ENCODE measurements around the gene ACTL6B.

ACTL6B gene

DNA sequence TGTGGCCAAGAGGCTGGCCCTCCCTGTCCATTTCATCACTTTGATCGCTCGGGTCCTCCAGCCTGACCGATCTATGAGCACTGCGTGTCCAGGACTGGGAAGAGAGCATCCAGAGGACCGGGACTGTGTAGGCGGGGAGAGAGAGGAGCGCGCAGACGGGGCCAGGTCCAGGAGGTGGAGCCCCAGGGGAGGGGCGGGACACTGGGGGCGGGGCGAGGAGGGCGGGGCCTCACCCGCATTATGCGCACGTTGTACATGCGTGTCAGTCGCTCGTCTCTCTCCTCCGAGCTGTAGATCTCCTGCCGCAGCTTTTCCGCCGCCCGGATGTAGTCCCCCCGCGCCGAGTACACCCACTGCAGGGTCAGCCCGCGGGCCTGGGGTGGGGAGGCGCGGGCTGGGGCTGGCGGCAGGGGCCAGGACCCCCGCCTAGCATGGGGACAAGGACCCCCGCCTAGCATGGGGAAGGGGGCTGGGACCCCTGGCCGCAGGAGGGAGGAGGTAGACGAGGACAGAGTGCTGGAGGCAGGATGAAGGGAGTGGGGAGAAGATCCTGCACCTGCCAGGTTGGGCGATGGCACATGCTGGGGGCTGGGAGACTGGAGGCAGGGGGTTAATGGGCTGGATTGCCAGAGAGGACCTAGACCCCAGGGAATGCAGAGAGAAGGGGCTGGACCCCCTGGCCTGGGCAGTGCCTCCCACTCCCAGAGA, 29.6 kb downstream of the ACTL6B start:
- peak; percentile 96 for DNase-seq

DNA sequence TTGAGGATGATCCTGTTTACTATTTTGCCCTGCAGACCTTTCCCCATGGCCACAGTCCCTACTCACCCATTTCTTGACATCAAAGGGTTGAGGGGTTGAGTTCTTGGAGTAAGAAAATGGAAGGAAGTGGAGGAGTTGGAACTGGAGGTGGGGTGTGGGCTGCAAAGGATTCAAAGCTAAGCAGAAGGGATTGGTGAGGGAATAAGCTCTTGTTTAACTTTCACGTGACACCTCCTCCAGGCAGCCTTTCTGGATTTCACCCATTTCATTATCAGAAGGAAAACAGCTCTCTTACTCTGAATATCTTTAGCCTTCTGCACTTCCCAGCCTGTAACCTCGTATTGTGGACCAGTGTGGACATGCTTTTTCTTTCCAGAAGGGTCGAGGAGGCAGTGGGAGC, 30.2 kb downstream of the ACTL6B start:
- DNase-seq: no peak

DNA sequence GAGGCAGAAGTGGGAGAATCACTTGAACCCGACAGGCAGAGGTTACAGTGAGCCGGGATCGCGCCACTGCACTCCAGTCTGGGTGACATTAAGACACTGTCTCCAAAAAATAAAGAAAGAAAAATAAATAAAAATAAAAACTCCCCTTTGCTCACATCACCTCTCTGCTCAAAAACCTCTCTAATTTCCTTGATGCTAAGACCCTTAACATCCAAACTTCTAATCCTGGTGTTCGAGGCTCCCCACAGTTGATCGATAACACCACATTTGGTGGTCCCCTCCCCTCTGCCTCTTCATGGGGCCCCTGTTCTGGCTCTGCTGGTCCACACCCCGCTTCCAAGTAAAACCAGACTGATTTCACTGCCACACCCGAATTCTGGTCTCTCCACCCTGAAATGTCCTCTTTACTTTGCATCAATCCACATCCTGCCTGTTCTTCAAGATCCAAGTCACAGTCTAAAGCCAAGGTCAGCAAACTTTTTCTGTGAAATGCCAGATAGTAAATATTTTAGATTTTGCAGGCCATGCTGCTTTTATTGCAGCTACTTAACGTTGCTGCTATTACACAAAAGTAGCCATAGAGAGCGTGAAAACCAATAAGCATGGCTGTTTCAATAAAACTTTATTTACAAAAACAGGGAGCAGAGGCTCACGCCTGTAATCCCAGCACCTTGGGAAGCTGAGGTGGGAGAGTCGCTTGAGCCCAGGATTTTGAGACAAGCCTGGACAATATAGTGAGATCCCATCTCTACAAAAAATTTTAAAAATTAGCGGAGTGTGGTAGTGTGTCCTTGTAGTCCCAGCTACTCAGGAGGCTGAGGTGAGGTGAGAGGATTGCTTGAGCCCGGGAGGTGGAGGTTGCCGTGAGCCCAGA, 32.1 kb downstream of the ACTL6B start:
- DNase-seq: no peak

DNA sequence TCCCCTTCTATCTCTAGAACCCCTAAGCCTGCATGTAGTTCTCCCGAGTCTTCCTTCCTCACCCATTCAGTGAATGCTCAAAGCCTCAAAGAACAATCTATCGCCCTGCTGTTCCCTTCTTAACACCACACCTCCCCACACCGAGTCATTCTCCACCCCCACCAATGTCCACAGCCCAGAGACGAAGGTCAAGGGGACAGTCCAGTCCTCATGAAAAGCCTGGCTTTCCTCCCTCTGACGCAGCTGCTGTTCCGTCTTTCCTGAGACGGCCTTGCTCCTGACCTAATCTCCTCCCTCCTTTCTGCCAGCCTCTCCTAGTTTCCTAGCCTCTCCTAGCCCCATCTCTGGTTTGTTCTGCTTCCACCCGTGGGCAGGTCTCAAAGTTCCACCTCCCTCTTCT, 34.7 kb downstream of the ACTL6B start:
- DNase-seq: no peak

GRCh38 chr7:100620804-100621203, 35.4 kb downstream of the ACTL6B start:
- DNase-seq: no peak

- DNase-seq: no peak
Observed at GRCh38 chr7:100620239-100620638, 36.0 kb downstream of the ACTL6B start.

- DNase-seq: no peak
Observed at GRCh38 chr7:100614308-100614861, 41.9 kb downstream of the ACTL6B start.

DNA sequence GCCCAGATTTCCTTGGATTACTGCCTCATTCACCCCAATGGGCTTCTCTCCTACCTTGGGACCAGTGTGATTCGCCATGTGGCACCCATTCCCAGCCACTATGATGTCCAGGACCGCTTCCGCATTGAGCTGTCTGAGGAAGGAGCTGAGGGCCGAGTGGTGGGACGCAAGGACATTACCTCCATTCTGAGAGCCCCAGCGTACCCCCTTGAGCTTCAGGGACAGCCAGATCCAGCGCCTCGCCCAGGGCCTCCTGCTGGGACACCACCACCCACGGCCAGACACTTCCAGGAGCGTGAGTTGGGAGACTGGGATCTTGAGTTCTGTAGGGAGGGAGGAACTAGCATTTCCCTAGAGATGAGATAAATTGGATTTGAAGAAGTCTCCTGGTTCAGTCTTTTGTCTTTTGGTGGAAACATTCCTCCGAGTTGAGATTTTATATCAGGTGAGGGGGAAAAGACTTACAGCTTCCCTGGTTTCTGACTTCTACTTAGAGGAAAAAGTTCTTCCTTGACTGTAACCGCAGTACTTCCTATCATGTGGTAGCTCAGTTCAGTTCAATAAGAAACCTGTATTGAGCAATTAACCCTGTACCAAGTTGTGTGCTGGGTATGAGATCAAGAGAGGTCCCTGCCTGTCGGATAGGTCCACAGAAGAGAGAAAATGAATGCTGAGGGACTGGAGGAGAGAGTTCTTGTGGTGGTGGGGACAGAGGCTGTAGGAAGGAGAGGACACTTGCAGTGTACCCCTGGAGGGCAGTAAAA, 42.7 kb downstream of the ACTL6B start:
- DNase-seq: no peak

GRCh38 chr7:100612730-100613390, 43.4 kb downstream of the ACTL6B start:
- DNase-seq: peak; percentile 59

DNA sequence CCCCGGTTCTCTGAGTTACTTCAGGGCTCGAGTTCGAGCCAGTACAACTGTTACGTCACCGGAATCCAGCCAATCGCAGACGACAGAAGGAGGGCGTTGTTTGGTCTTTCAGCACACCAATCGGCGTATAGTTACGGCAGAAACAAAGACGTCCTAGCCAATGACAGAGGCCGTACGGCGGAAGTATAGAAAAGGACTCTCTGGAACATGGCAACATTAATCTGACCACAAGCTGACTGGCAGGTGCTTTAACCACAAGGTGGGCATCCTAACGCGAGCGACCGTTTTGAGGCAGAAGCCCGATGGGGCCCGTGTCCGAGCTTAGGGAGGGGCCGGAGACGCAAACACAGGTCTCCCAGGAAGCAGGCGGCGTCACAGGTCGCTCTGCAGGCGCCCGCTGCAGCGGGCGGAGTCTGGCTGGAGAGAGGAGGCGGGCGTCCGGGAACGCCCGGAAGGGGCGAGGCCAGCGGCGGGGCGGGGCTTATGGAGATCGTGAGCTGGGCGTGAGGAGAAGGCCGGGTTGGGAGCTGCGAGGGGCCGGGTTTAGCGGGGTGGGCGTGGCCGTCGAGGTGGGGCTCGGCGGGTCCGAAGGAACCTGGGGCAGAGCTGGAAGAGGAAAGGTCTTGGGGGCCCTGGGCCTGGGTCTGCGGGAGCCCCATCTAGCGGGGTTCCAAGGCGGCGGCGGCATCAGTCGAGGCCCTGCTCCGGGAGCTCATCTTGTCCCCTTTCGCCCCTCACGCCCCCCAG, 44.1 kb downstream of the ACTL6B start, which contains the start of gene MOSPD3:
MOSPD3 (plus strand) TSS at position 558 of the 747 bp plus-strand sequence. CDS start 252 bp downstream, outside the sequence.
- DNase-seq: peak; percentile 100

- DNase-seq: no peak
Observed at GRCh38 chr7:100609958-100610357, 46.3 kb downstream of the ACTL6B start.

DNA sequence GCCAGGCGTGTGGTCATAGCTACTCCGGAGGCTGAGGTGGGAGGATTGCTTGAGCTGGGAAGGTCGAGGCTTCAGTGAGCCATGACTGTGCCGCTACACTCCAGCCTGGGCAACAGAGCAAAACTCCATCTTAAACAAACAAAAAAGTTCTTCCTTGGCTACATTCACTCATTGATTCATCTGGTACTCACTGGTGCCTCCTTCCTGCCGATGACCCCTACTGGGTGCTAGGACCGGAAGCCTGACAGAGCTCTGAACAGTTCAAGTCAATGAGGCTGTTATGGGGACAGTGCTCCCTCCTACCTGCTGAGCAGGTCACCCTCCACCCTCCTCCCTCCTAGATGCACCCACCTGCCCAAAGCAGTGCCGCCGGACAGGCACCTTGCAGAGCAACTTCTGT, 49.1 kb downstream of the ACTL6B start:
- DNase-seq: no peak

GRCh38 chr7:100606313-100606712, 49.9 kb downstream of the ACTL6B start:
- no peak for DNase-seq

- DNase-seq: peak; percentile 68
Observed at GRCh38 chr7:100604976-100605911, 51.0 kb downstream of the ACTL6B start.

GRCh38 chr7:100604028-100604975, 51.9 kb downstream of the ACTL6B start:
- peak; percentile 86 for DNase-seq

DNA sequence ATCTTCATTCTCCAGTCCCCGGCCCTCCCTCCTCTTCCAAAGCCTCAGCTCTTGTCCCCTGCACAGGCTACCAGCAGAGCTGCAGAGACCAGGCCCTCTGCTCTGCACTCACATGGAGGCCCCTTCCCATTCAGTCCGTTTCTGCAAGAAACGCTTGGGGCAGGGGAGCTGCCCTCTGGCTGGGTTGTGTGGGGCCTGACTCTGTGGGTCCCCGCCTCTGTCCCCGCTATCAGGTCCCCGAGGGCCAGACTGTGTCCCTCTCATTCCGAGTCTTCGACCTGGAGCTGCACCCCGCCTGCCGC, 52.6 kb downstream of the ACTL6B start:
- DNase-seq: peak; percentile 70

DNA sequence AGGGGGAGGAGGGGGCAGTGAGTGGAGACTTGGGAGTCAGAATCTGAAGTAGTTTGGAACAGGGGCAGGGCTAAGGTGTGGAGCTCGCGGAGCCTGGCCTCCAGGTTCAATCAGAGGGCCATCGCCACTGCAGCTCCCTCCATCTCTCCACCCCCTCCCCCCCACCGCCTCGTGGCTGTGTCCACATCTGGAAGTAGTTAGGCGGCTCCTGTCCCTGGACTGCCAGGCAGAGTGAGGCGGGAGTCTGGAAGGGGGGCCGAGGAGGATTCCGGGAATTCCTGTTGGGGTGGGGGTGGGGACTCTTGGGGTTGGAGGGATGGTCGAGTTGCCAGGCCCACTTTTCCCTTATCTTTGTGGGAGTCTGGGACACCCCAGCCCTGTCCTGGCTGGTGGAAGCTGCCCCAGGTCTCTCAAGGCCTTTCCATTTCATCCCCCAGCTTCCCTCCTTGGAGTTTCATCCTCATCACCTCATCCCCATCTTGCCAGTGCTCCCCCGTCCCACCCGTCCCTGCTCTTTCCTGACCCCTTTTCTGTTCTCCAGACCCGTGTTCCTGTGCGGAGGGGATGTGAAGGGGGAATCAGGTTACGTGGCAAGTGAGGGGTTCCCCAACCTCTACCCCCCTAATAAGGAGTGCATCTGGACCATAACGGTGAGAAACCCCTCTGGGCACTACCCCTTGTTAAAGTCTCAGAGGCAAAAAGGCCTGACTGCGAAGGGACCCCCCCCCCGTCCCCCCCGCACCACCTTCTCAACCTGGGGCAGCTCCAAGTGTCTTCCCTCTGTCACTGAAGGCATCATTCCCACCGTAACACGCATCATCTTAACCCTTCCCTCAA, 53.1 kb downstream of the ACTL6B start:
- peak; percentile 55 for DNase-seq

GRCh38 chr7:100600730-100601038, 55.6 kb downstream of the ACTL6B start:
- no peak for DNase-seq
